ENCODE measurements around the gene NUP58. TPM values are rescaled to one million over a fixed set of nuclear protein-coding genes. Genes with fewer than 3 reads are reported as not detected.

The NUP58 gene
- total and polyA plus RNA-seq, 7 donors = 11.2 to 40.0 (median 33.2) TPM

GRCh38 chr13:25365720-25366235 lies 64.4 kb downstream of the NUP58 start:
- Histone ChIP-seq H3K36me3 (ENCODE audit: insufficient read depth in 1 of 2, low read depth in 1 of 2) (no peaks in the 10 kb centered on the region), H3K27me3 (ENCODE audit: insufficient read depth in 3 of 3, low read length in 2 of 3) (peaks cover 0 to 28% (median 5%) of the 10 kb centered on the region in 3 donors), H3K27ac (no peak overlapping the region), H3K4me1 (no peaks in the 10 kb centered on the region), H3K9me3 (no peaks in the 10 kb centered on the region), H3K4me3 (no peak overlapping the region)
- TF ChIP-seq CTCF (IDR thresholded peaks at IDR 0.05) = no peak
- no peak for DNase-seq
- ATAC-seq = no peak
- 89 to 91% (median 90%) methylated on average over 32 of the region's 32 CpGs for WGBS, 3 donors
- intact Hi-C loops (cut with DNase I) = no loop called here

- Histone ChIP-seq H3K27ac (no peak overlapping the region), H3K36me3 (ENCODE audit: insufficient read depth in 1 of 2, low read depth in 1 of 2) (no peaks in the 10 kb centered on the region), H3K4me3 (no peak overlapping the region), H3K4me1 (no peaks in the 10 kb centered on the region), H3K27me3 (ENCODE audit: insufficient read depth in 3 of 3, low read length in 2 of 3) (peaks cover 0 to 75% (median 27%) of the 10 kb centered on the region in 3 donors), H3K9me3 (no peaks in the 10 kb centered on the region)
- no peak for TF ChIP-seq CTCF (IDR thresholded peaks at IDR 0.05)
- ATAC-seq (no peak), DNase-seq (no peak)
- 49 to 54% (median 53%) methylated on average over 19 to 20 of the region's 20 CpGs for WGBS, 3 donors
- intact Hi-C loops (cut with DNase I) = loop anchor here in 1 of 2 donors (10.0 kb wide), 1 partner anchor 377 kb away; no protein-coding TSS in a partner anchor
These were observed 69.9 kb downstream of the NUP58 start for GRCh38 chr13:25371158-25371874.

- Histone ChIP-seq H3K36me3 (ENCODE audit: insufficient read depth in 1 of 2, low read depth in 1 of 2) (no peaks in the 10 kb centered on the region), H3K27ac (no peak within 1 kb of the TSS), H3K27me3 (ENCODE audit: insufficient read depth in 3 of 3, low read length in 2 of 3) (peaks cover 0 to 75% (median 27%) of the 10 kb centered on the region in 3 donors), H3K4me1 (no peaks in the 10 kb centered on the region), H3K9me3 (no peaks in the 10 kb centered on the region), H3K4me3 (peak within 1 kb of the TSS; percentile 38)
- ATAC-seq (no peak), DNase-seq (no peak)
- intact Hi-C loops (cut with DNase I) = loop anchor here in 1 of 2 donors (10.0 kb wide), 1 partner anchor 377 kb away; no protein-coding TSS in a partner anchor
- no peak for TF ChIP-seq CTCF (IDR thresholded peaks at IDR 0.05)
- WGBS, 3 donors = 0 to 1% (median 1%) methylated on average over 30 to 58 of the region's 58 CpGs
These were observed 70.5 kb downstream of the NUP58 start, which contains the start of gene ATP8A2 for GRCh38 chr13:25371875-25372283. Gene ATP8A2, plus strand, starts transcription at chr13:25371974. Its CDS starts 239 bp downstream, at chr13:25372213.

- intact Hi-C loops (cut with DNase I) = loop anchor here in 1 of 2 donors (10.0 kb wide), 1 partner anchor 378 kb away; no protein-coding TSS in a partner anchor
- Histone ChIP-seq H3K36me3 (ENCODE audit: insufficient read depth in 1 of 2, low read depth in 1 of 2) (no peaks in the 10 kb centered on the region), H3K27me3 (ENCODE audit: insufficient read depth in 3 of 3, low read length in 2 of 3) (peaks cover 0 to 75% (median 27%) of the 10 kb centered on the region in 3 donors), H3K4me3 (peak overlapping the region; percentile 38), H3K9me3 (no peaks in the 10 kb centered on the region), H3K4me1 (no peaks in the 10 kb centered on the region), H3K27ac (no peak overlapping the region)
- ATAC-seq (no peak), DNase-seq (no peak)
- no peak for TF ChIP-seq CTCF (IDR thresholded peaks at IDR 0.05)
- WGBS, 3 donors = 8 to 12% (median 12%) methylated on average over 47 to 82 of the region's 82 CpGs
These were observed 71.1 kb downstream of the NUP58 start for GRCh38 chr13:25372284-25373081.

Data from psoas muscle (tissue), 8 donors.